ENCODE measurements around the gene WARS2.

WARS2 gene

GRCh38 chr1:119083980-119084379 lies 56.5 kb downstream of the WARS2 start:
- no peak for DNase-seq (ENCODE audit: low read depth in 2 of 2)

- no peak for DNase-seq (ENCODE audit: low read depth in 2 of 2)
These were observed 57.0 kb downstream of the WARS2 start for GRCh38 chr1:119083479-119083878.

- DNase-seq (ENCODE audit: low read depth in 2 of 2), result no peak
These were observed 58.8 kb downstream of the WARS2 start for GRCh38 chr1:119081700-119082099.

- DNase-seq (ENCODE audit: low read depth in 2 of 2), result no peak
These were observed 59.2 kb downstream of the WARS2 start for GRCh38 chr1:119081267-119081666.

- no peak for DNase-seq (ENCODE audit: low read depth in 2 of 2)
These were observed 59.9 kb downstream of the WARS2 start for GRCh38 chr1:119080586-119080985.

GRCh38 chr1:119079881-119080280 lies 60.6 kb downstream of the WARS2 start:
- no peak for DNase-seq (ENCODE audit: low read depth in 2 of 2)

- DNase-seq (ENCODE audit: low read depth in 2 of 2), result no peak
These were observed 64.8 kb downstream of the WARS2 start for GRCh38 chr1:119075614-119076013.

GRCh38 chr1:119071321-119071720 lies 69.1 kb downstream of the WARS2 start:
- no peak for DNase-seq (ENCODE audit: low read depth in 2 of 2)

- no peak for DNase-seq (ENCODE audit: low read depth in 2 of 2)
These were observed 70.8 kb downstream of the WARS2 start for GRCh38 chr1:119069682-119070081.

- no peak for DNase-seq (ENCODE audit: low read depth in 2 of 2)
These were observed 72.0 kb downstream of the WARS2 start for GRCh38 chr1:119068427-119068826.

GRCh38 chr1:119061700-119062099 lies 78.8 kb downstream of the WARS2 start:
- no peak for DNase-seq (ENCODE audit: low read depth in 2 of 2)

GRCh38 chr1:119055568-119055967 lies 84.9 kb downstream of the WARS2 start:
- no peak for DNase-seq (ENCODE audit: low read depth in 2 of 2)

GRCh38 chr1:119053917-119054316 lies 86.5 kb downstream of the WARS2 start:
- no peak for DNase-seq (ENCODE audit: low read depth in 2 of 2)

GRCh38 chr1:119052267-119052666 lies 88.2 kb downstream of the WARS2 start:
- DNase-seq (ENCODE audit: low read depth in 2 of 2), result no peak

GRCh38 chr1:119048624-119049404 lies 91.6 kb downstream of the WARS2 start:
- DNase-seq (ENCODE audit: low read depth in 2 of 2), result no peak

GRCh38 chr1:119046785-119047438 lies 93.5 kb downstream of the WARS2 start:
- no peak for DNase-seq (ENCODE audit: low read depth in 2 of 2)

GRCh38 chr1:119046429-119046784 lies 94.0 kb downstream of the WARS2 start:
- DNase-seq (ENCODE audit: low read depth in 2 of 2), result no peak

- DNase-seq (ENCODE audit: low read depth in 2 of 2), result no peak
These were observed 95.2 kb downstream of the WARS2 start for GRCh38 chr1:119045096-119045746.

GRCh38 chr1:119040906-119041305 lies 99.5 kb downstream of the WARS2 start:
- no peak for DNase-seq (ENCODE audit: low read depth in 2 of 2)

GRCh38 chr1:119040489-119040888 lies 100.0 kb downstream of the WARS2 start:
- DNase-seq (ENCODE audit: low read depth in 2 of 2), result no peak

GRCh38 chr1:119038363-119038762 lies 102.1 kb downstream of the WARS2 start:
- DNase-seq (ENCODE audit: low read depth in 2 of 2), result no peak

GRCh38 chr1:119034359-119034758 lies 106.1 kb downstream of the WARS2 start:
- no peak for DNase-seq (ENCODE audit: low read depth in 2 of 2)

GRCh38 chr1:119032986-119033385 lies 107.5 kb downstream of the WARS2 start:
- DNase-seq (ENCODE audit: low read depth in 2 of 2), result no peak

Data from stimulated activated CD4-positive, alpha-beta T cell treated with anti-CD3 and anti-CD28 coated beads, Interleukin-1b, Interleukin-23, amount 100 ng/mL, for 1 hour (primary cell).